GM23248 (cell line): ENCODE measurements around the gene CDYL.

ENCODE experiments used
- EZH2 ChIP-seq: fragments of 200-600 bp; sonication (generic); IDR thresholded peaks from 2 replicates; pipeline ENCODE4 v1.6.1; 2018; ENCODE audit warnings: antibody characterized with exemption, mild to moderate bottlenecking; ENCODE audit not compliant: insufficient read depth, poor library complexity, severe bottlenecking
- EZH2phosphoT487 ChIP-seq: fragments of 200-600 bp; sonication (generic); IDR thresholded peaks from 2 replicates; pipeline ENCODE4 v1.6.1; 2018; ENCODE audit warnings: antibody characterized with exemption, moderate library complexity, mild to moderate bottlenecking, low read depth; ENCODE audit not compliant: insufficient read depth

- TF ChIP-seq EZH2 = no peak
- no peak for TF ChIP-seq EZH2phosphoT487
Measured at GRCh38 chr6:4777394-4777935, 1.3 kb downstream of the CDYL start.
